GM12878 (cell line): ENCODE data around the gene C17orf58. TPM values are rescaled to one million over a fixed set of nuclear protein-coding genes. Genes with fewer than 3 reads are reported as not detected.
"Not testable (repeated sequence)": the region's sequence is repeated elsewhere in the genome, so short reads cannot be mapped to it uniquely, and the experiment has no call there.

ENCODE experiments used
- ATAC-seq: fragments of 200-7000 bp; cut with Tn5 transposase; 3 replicates; pipeline ENCODE4 v1.9.1; 2020; ENCODE audit warnings: mild to moderate bottlenecking, moderate library complexity
- Bru-seq: library from RNA; stranded (reverse); fragments of 400-500 nt; gene quantifications from one replicate; lab custom pipeline; 2021; lab: Mats Ljungman, UMichigan
- BruChase-seq, 2 experiments: library from RNA; stranded (reverse); fragments of 400-500 nt; gene quantifications; one replicate each; lab custom pipeline; 2021; lab: Mats Ljungman, UMichigan
- BruUV-seq: library from RNA; stranded (reverse); fragments of 400-500 nt; replicated peaks from 2 replicates; lab custom pipeline; 2021; lab: Mats Ljungman, UMichigan
- CTCF ChIA-PET: fragments of 300-600 bp; sonication (Branson Sonifier 250); formaldehyde crosslinking; extraction: SDS; loops from one replicate; lab custom pipeline; 2021; ENCODE audit warnings: inconsistent platforms; lab: Yijun Ruan, JAX
- POLR2A ChIA-PET: fragments of 350-600 bp; formaldehyde crosslinking; extraction: SDS; loops from one replicate; lab custom pipeline; 2021; ENCODE audit warnings: inconsistent platforms; lab: Charles Lee
- RAD21 ChIA-PET: fragments of 300-600 bp; sonication (Branson Sonifier 250); formaldehyde crosslinking; loops from one replicate; lab custom pipeline; 2023; ENCODE audit warnings: antibody characterized with exemption; ENCODE audit not compliant: unreplicated experiment; lab: Charles Lee
- SMC1A ChIA-PET: fragments of 300-600 bp; sonication (Branson Sonifier 250); formaldehyde crosslinking; loops from one replicate; lab custom pipeline; 2023; ENCODE audit not compliant: unreplicated experiment, uncharacterized antibody; lab: Charles Lee
- DNase-seq: peaks from one replicate; pipeline ENCODE4 v3.0.0-alpha.2; 2011; ENCODE audit warnings: low read depth, low spot score
- FAIRE-seq: peaks from 3 replicates; lab custom pipeline; 2011; peaks lifted over from hg19 to GRCh38; lab: Jason Lieb, UNC
- H2AFZ ChIP-seq: 2 replicates; pipeline ENCODE4 v1.6.0; 2011; ENCODE audit warnings: low read depth, low read length, control low read depth; ENCODE audit not compliant: control insufficient read depth
- H3K27ac ChIP-seq: 2 replicates; pipeline ENCODE4 v1.5.1; 2011; ENCODE audit warnings: control low read depth; ENCODE audit not compliant: control insufficient read depth, insufficient read depth
- H3K27me3 ChIP-seq, 2 experiments: replicated peaks in 1 of 2; 2 replicates each; pipeline versions ENCODE4 v1.6.0 to v1.6.1; 2011; ENCODE audit warnings: low read length in 1 of 2; ENCODE audit not compliant: control insufficient read depth in 2 of 2, insufficient read depth in 2 of 2
- H3K36me3 ChIP-seq, 2 experiments: 2 replicates each; pipeline ENCODE4 v1.5.1; 2011; ENCODE audit warnings: low read length in 1 of 2; ENCODE audit not compliant: control insufficient read depth in 2 of 2, insufficient read depth in 2 of 2
- H3K4me1 ChIP-seq: 2 replicates; pipeline ENCODE4 v1.6.1; 2011; ENCODE audit warnings: mild to moderate bottlenecking, low read length, moderate library complexity, mixed read lengths; ENCODE audit not compliant: control insufficient read depth, insufficient read depth
- H3K4me2 ChIP-seq: 2 replicates; pipeline ENCODE4 v1.6.0; 2011; ENCODE audit warnings: control low read depth; ENCODE audit not compliant: control insufficient read depth, insufficient read depth
- H3K4me3 ChIP-seq: fragments of 200-600 bp; sonication (generic); 2 replicates; pipeline ENCODE4 v1.5.1; 2016
- H3K79me2 ChIP-seq: 2 replicates; pipeline ENCODE4 v1.6.0; 2011; ENCODE audit warnings: low read length; ENCODE audit not compliant: control insufficient read depth, insufficient read depth
- H3K9ac ChIP-seq: 2 replicates; pipeline ENCODE4 v1.8.0; 2011; ENCODE audit warnings: low read length, control low read depth, mixed read lengths; ENCODE audit not compliant: control insufficient read depth, insufficient read depth
- H3K9me3 ChIP-seq: replicated peaks from 3 replicates; pipeline ENCODE4 v1.5.1; 2011; ENCODE audit warnings: mild to moderate bottlenecking, low read length; ENCODE audit not compliant: control insufficient read depth, insufficient read depth
- H4K20me1 ChIP-seq: 2 replicates; pipeline ENCODE4 v1.6.0; 2011; ENCODE audit not compliant: control insufficient read depth, insufficient read depth
- JUNB ChIP-seq: IDR thresholded peaks from 2 replicates; pipeline ENCODE4 v1.6.1; 2016; ENCODE audit warnings: antibody characterized with exemption, mild to moderate bottlenecking
- WGBS: methylation state at CpG from one replicate; pipeline ENCODE4 v1.1.6; 2016; ENCODE audit warnings: low lambda C conversion rate; ENCODE audit not compliant: insufficient replicate concordance, insufficient coverage; ENCODE audit errors: missing lambda C conversion rate; 5-methylcytosine and 5-hydroxymethylcytosine counted together
- in situ Hi-C: fragments of 300-500 bp; cut with MboI; formaldehyde crosslinking; loops from 9 replicates; pipeline ENCODE4 v1.14.3; 2018; ENCODE audit warnings: mixed read lengths
- intact Hi-C: fragments of 100-400 bp; cut with micrococcal nuclease; formaldehyde crosslinking; loops from one replicate; pipeline ENCODE4 v1.14.2; 2022; ENCODE audit not compliant: unreplicated experiment
- long read RNA-seq, 2 experiments: library from polyadenylated mRNA; unstranded; transcript quantifications; one replicate each; pipeline ENCODE4 v2.0.0, GENCODE V29; 2019 to 2020
- polyA minus RNA-seq, 3 experiments: library from RNA; depleted of rRNA, polyadenylated mRNA; stranded (reverse); fragments of >200 nt; gene quantifications; 2 replicates each; pipeline ENCODE4 v1.2.3, GENCODE V29; 2011
- polyA plus RNA-seq, 11 experiments: library from polyadenylated mRNA; depleted of rRNA in 4 of 11; unstranded in 6 of 11; stranded (reverse) in 5 of 11; fragments of >200 nt; fragmentation: Nextera tagmentation in 4 of 11; fragmentation: Illumina TruSeq in 1 of 11; extraction: Ambion mirVana in 4 of 11; extraction: Trizol in 1 of 11; gene quantifications; 1 replicate in 1 of 11; 2 replicates in 10 of 11; pipeline versions ENCODE4 v1.2.1 to v1.2.3, GENCODE V29; 2011 to 2016; ENCODE audit warnings: inconsistent platforms in 2 of 11, missing spikeins in 2 of 11, low read depth in 1 of 11
- total RNA-seq, 4 experiments: library from RNA; depleted of rRNA in 3 of 4; stranded (reverse); fragments of >200 nt in 3 of 4; fragmentation: Illumina TruSeq in 1 of 4; extraction: Trizol in 1 of 4; gene quantifications; 2 replicates each; pipeline versions ENCODE4 v1.2.1 to v1.2.3, GENCODE V29; 2013 to 2021

The C17orf58 gene
- total RNA-seq (2013; cell fraction: nucleolus; rRNA removed), result 0.56 and 1.4 TPM in 2 replicates
- 9.3 and 10.1 TPM in 2 replicates for total RNA-seq (2014; rRNA removed)
- 4.6 and 5.6 TPM in 2 replicates for total RNA-seq (2014; rRNA removed; fragmentation: Illumina TruSeq; extraction: Trizol)
- 5.8 and 6.4 TPM in 2 replicates for total RNA-seq (2021)
- polyA plus RNA-seq (2011; ENCODE audit: low read depth), result 5.2 TPM
- polyA plus RNA-seq (2011; rRNA removed), result 6.6 and 7.1 TPM in 2 replicates
- 3.8 and 7.5 TPM in 2 replicates for polyA plus RNA-seq (2011; cell fraction: cytosol; rRNA removed)
- polyA plus RNA-seq (2011; cell fraction: nucleus; rRNA removed), result 2.9 and 4.0 TPM in 2 replicates
- polyA plus RNA-seq (2012), result 4.8 and 6.4 TPM in 2 replicates
- 5.9 TPM in 2 replicates for polyA plus RNA-seq (2014; fragmentation: Illumina TruSeq; extraction: Trizol)
- 1 to 10 TPM; 3.3 to 3.4 TPM for polyA plus RNA-seq (2014; fragmentation: Nextera tagmentation; extraction: Ambion mirVana)
- polyA plus RNA-seq (2014; rRNA removed), result 7.0 and 8.1 TPM in 2 replicates
- 10 to 100 TPM in 1 of 2 experiments, 1 to 10 TPM in 1; 9.4 to 12.3 TPM for polyA plus RNA-seq (2016; fragmentation: Nextera tagmentation; extraction: Ambion mirVana)
- polyA minus RNA-seq (2011; rRNA and poly(A)+ RNA removed), result 3.5 and 4.0 TPM in 2 replicates
- 1.6 and 4.3 TPM in 2 replicates for polyA minus RNA-seq (2011; cell fraction: cytosol; rRNA and poly(A)+ RNA removed)
- polyA minus RNA-seq (2011; cell fraction: nucleus; rRNA and poly(A)+ RNA removed), result 1.2 and 1.4 TPM in 2 replicates
- Bru-seq, nascent RNA, result percentile 38 among the genes with signal in this experiment
- percentile 41 among the genes with signal in this experiment for BruChase-seq, experiment 1, labeled RNA remaining after a 6-hour chase
- BruChase-seq, experiment 2, labeled RNA remaining after a 2-hour chase, result percentile 42 among the genes with signal in this experiment
- long read RNA-seq, experiment 1, transcript C17orf58-202 (3 exons, 1,082 nt), result major isoform, 5 of 7 reads
- long read RNA-seq, experiment 1, partial matches to known transcripts, result 2 of 7 reads
- long read RNA-seq, experiment 1, other reads (novel, unspliced or antisense), result 0 of 7 reads
- long read RNA-seq, experiment 2, transcript C17orf58-202 (3 exons, 1,082 nt), result major isoform, 20 of 28 reads
- long read RNA-seq, experiment 2, partial matches to known transcripts, result 4 of 28 reads
- long read RNA-seq, experiment 2, other reads (novel, unspliced or antisense), result 4 of 28 reads

DNA sequence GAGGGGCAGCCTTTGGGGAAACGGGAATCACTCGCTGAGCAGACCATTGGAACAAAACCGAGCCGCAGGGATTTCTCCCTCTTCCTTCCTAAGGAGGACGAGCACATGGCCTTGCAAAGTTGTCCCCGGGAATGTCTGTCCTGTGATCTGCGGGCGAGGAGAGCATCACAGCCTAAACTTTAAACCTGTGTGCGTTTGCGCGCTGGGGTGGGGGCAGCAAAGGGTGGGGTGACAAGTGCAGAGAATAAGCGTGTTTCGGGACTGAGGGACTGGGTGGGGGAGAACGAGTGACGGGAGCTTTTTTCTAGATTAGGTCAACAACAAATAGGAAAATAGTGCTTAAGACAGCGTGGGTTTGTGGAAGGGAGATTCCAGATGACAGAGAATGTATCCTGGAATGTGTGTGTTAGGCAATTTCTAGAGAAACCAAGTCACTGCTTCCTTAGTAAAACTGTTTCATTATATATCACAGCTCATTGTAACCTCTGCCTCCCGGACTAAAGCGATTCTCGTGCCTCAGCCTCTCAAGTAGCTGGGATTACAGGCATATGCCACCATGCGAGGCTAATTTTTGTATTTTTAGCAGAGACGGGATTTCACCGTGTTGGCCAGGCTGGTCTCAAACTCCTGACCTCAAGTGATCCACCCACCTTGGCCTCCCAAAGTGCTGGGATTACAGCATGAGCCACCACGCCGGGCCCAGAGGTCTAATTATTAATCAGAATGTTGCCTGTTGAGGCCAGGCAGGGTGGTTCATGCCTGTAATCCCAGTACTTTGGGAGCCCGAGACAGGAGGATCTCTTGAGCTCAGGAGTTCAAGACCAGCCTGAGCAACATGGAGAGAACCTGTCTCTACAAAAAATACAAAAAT lies at the start of gene C17orf58:
Gene C17orf58 (minus strand): TSS at position 169 of the 871 bp plus-strand sequence. CDS start 271 bp downstream, outside the sequence.
- in situ Hi-C loops, intact Hi-C loops, POLR2A ChIA-PET, H3K27ac ChIP-seq: not testable (repeated sequence)
- peak; percentile 27; the same call in 1 of the 2 replicates for TF ChIP-seq JUNB
- TF ChIP-seq, all 136 proteins: peak for 1; not testable (repeated sequence) for 135
- H3K4me1 ChIP-seq, ATAC-seq, DNase-seq, H2AFZ ChIP-seq, FAIRE-seq, H3K27me3 ChIP-seq, H3K79me2 ChIP-seq, H3K9me3 ChIP-seq, BruUV-seq, H3K9ac ChIP-seq, H4K20me1 ChIP-seq, H3K36me3 ChIP-seq: not testable (repeated sequence)
- ChIA-PET SMC1A (interaction anchor here (1.5 kb wide), 1 partner anchor 23 kb away, joined by 5 read pairs; no protein-coding TSS in a partner anchor), RAD21 (interaction anchor here (1.0 kb wide), 1 partner anchor 14 kb away, joined by 3 read pairs; no protein-coding TSS in a partner anchor), CTCF (interaction anchor here (1.2 to 3.7 kb wide), 2 partner anchors 13 to 15 kb away, joined by 5 to 17 read pairs; no protein-coding TSS in a partner anchor)
- WGBS, result 8% methylated on average over 23 of the region's 25 CpGs
- Histone ChIP-seq H3K4me2 (peak within 1 kb of the TSS; percentile 94), H3K4me3 (peak within 1 kb of the TSS; percentile 65)
